Measurements from ENCODE around the gene CLK4.

CLK4 gene

GRCh38 chr5:178554311-178554710, 72.5 kb downstream of the CLK4 start:
- DNase-seq (ENCODE audit: low spot score): no peak

- no peak for DNase-seq (ENCODE audit: low spot score)
Observed at GRCh38 chr5:178553517-178553916, 73.3 kb downstream of the CLK4 start.
